Glutamatergic neuron (in vitro differentiated cells): ENCODE results near the gene HS6ST1. TPM values are rescaled to one million over a fixed set of nuclear protein-coding genes. Genes with fewer than 3 reads are reported as not detected.
A peak's percentile ranks its signal among the peaks of the same experiment; 100 is the strongest.

Experiments
- DNase-seq: peaks from one replicate; pipeline ENCODE4 v3.0.0; 2022
- H3K27ac Mint-ChIP-seq: one replicate; pipeline ENCODE4 v1.8.0; 2020; ENCODE audit warnings: mild to moderate bottlenecking, mixed read lengths, inconsistent platforms; ENCODE audit not compliant: unreplicated experiment
- H3K27me3 Mint-ChIP-seq: one replicate; pipeline ENCODE4 v1.8.0; 2020; ENCODE audit warnings: mild to moderate bottlenecking, moderate library complexity, mixed read lengths, inconsistent platforms; ENCODE audit not compliant: unreplicated experiment
- H3K36me3 Mint-ChIP-seq: one replicate; pipeline ENCODE4 v1.8.0; 2020; ENCODE audit warnings: mild to moderate bottlenecking, mixed read lengths, inconsistent platforms; ENCODE audit not compliant: unreplicated experiment
- H3K4me1 Mint-ChIP-seq: one replicate; pipeline ENCODE4 v1.8.0; 2020; ENCODE audit warnings: mild to moderate bottlenecking, low read depth, mixed read lengths, inconsistent platforms; ENCODE audit not compliant: unreplicated experiment
- H3K4me3 Mint-ChIP-seq: one replicate; pipeline ENCODE4 v1.8.0; 2020; ENCODE audit warnings: mild to moderate bottlenecking, mixed read lengths, inconsistent platforms; ENCODE audit not compliant: unreplicated experiment
- H3K9me3 Mint-ChIP-seq: one replicate; pipeline ENCODE4 v1.8.0; 2020; ENCODE audit warnings: mild to moderate bottlenecking, moderate library complexity, mixed read lengths, inconsistent platforms; ENCODE audit not compliant: unreplicated experiment
- CTCF ChIP-seq: fragments of 200-600 bp; sonication (generic); IDR thresholded peaks from one replicate; pipeline ENCODE4 v1.5.0; 2021; ENCODE audit not compliant: partially characterized antibody, unreplicated experiment
- total RNA-seq: library from RNA; stranded (reverse); fragmentation: NEBNext Ultra II Directional; extraction: Animal tissue kit (Norgen Biotek cat#: 25700); gene quantifications from one replicate; pipeline ENCODE4 v1.2.1, GENCODE V29; 2021; ENCODE audit not compliant: unreplicated experiment

Gene HS6ST1
- total RNA-seq, 1 donor from 2014 or later: 173 TPM

DNA sequence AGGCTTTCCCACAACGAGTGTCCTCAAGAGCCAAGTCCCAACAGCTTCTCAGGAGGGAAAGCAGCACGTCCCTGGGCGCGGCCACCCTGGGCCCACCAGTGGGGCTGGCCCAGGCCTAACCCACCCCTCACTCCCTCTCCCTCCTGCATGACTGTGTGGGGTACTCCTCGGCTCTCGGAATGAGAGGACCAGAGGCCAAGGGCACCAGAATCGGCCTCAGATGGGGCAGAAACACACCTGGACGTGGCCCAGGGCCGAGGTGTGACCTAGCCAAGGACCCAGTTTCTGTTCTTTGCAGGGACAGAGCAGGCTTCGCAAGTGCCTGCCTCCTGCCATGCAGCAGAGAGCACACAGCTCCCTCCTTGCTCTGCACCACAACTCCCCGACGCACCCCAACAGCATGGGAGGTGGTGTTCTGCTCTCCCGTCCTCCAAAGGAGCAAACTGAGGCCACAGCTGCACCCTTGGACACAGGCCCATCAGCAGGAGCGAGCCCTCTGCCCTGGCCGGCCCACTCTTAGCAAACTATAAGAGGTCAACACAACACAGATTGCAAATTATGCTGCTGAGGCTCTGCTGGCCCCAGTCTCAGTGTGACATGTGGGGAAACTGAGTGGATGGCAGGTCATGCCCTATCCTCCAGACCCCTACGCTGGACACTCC lies 19.7 kb downstream of the HS6ST1 start:
- Mint-ChIP-seq H3K27me3 (peaks cover 5% of the 10 kb centered on the region), H3K36me3 (peaks cover 5% of the 10 kb centered on the region), H3K4me3 (peak overlapping the region; percentile 34), H3K27ac (peak overlapping the region; percentile 88), H3K9me3 (peaks cover 17% of the 10 kb centered on the region), H3K4me1 (peaks cover 50% of the 10 kb centered on the region)
- peak; percentile 10 for DNase-seq
- TF ChIP-seq CTCF: no peak

- Mint-ChIP-seq H3K27ac (peak overlapping the region; percentile 59), H3K4me1 (peaks cover 45% of the 10 kb centered on the region), H3K36me3 (peaks cover 5% of the 10 kb centered on the region), H3K27me3 (peaks cover 4% of the 10 kb centered on the region), H3K4me3 (peak overlapping the region; percentile 3), H3K9me3 (peaks cover 13% of the 10 kb centered on the region)
- peak; percentile 2 for DNase-seq
- no peak for TF ChIP-seq CTCF
Observed at GRCh38 chr2:128298286-128298685, 20.4 kb downstream of the HS6ST1 start.

DNA sequence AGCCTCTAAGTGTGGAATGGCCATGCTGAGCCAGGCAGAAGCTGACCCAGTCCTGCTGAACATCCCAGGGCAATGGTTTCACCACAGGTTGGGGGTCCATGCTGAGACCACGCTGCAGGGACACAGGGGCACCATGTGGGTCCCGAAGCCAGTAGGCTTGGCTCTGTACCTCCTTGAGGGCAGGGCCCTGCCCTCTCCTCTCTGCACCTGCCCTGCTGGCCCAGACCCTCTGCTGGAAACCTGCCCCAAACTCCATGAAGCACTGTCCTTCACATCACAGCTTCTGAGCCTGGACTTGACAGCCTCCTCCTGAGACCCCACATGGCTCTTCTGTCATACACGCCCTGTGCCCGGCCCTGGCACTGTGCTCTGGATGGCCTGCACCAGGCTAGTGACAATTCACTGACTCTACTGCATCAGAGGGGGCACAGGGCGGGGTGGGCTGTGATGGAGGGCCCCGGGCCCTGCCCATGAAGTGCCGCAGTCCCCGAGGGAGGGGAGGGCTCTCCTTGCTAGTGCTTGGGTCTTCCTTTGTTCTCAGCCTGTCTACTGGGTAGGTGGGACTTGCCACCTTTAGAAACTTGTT lies 24.7 kb downstream of the HS6ST1 start:
- H3K27ac Mint-ChIP-seq: peak overlapping the region; percentile 26
- peaks cover 24% of the 10 kb centered on the region for H3K9me3 Mint-ChIP-seq
- peaks cover 35% of the 10 kb centered on the region for H3K4me1 Mint-ChIP-seq
- H3K36me3 Mint-ChIP-seq: peaks cover 5% of the 10 kb centered on the region
- no peak for TF ChIP-seq CTCF
- peaks cover 8% of the 10 kb centered on the region for H3K27me3 Mint-ChIP-seq
- DNase-seq: no peak
- H3K4me3 Mint-ChIP-seq: peak overlapping the region; percentile 61

GRCh38 chr2:128293426-128293755 lies 25.3 kb downstream of the HS6ST1 start:
- peaks cover 27% of the 10 kb centered on the region for H3K9me3 Mint-ChIP-seq
- no peak for DNase-seq
- H3K36me3 Mint-ChIP-seq: peaks cover 2% of the 10 kb centered on the region
- H3K4me1 Mint-ChIP-seq: peaks cover 39% of the 10 kb centered on the region
- TF ChIP-seq CTCF: no peak
- H3K4me3 Mint-ChIP-seq: no peak overlapping the region
- H3K27ac Mint-ChIP-seq: no peak overlapping the region
- peaks cover 14% of the 10 kb centered on the region for H3K27me3 Mint-ChIP-seq

- Mint-ChIP-seq H3K4me1 (peaks cover 40% of the 10 kb centered on the region), H3K27me3 (peaks cover 16% of the 10 kb centered on the region), H3K36me3 (no peaks in the 10 kb centered on the region), H3K4me3 (no peak overlapping the region), H3K9me3 (peaks cover 25% of the 10 kb centered on the region), H3K27ac (no peak overlapping the region)
- no peak for TF ChIP-seq CTCF
- DNase-seq: no peak
Observed at GRCh38 chr2:128292599-128293425, 25.9 kb downstream of the HS6ST1 start.
